Measurements from ENCODE around the gene POLR3H.

POLR3H gene

GRCh38 chr22:41531715-41532477, 12.4 kb downstream of the POLR3H start:
- Histone ChIP-seq H3K4me3 (ENCODE audit: low read length, poor library complexity, severe bottlenecking) (no peak overlapping the region), H3K36me3 (ENCODE audit: insufficient read depth, low read length) (peaks cover 43% of the 10 kb centered on the region; the same call in 1 of the 2 replicates), H3K9ac (ENCODE audit: low read depth, low read length, poor library complexity, severe bottlenecking) (no peak overlapping the region), H3K9me3 (ENCODE audit: insufficient read depth, low read depth, low read length) (no peaks in the 10 kb centered on the region), H4K20me1 (ENCODE audit: insufficient read depth, low read length, poor library complexity, severe bottlenecking) (peaks cover 6% of the 10 kb centered on the region), H3K27me3 (ENCODE audit: insufficient read depth, low read length, poor library complexity, severe bottlenecking) (no peaks in the 10 kb centered on the region), H2AFZ (ENCODE audit: low read length) (no peak overlapping the region), H3K4me2 (ENCODE audit: low read depth, low read length, poor library complexity, severe bottlenecking) (no peak overlapping the region), H3F3A (ENCODE audit: low read depth) (no peaks in the 10 kb centered on the region), H3K4me1 (ENCODE audit: insufficient read depth, low read length, poor library complexity, severe bottlenecking) (no peaks in the 10 kb centered on the region), H3K9me2 (replicated peaks; ENCODE audit: low read depth, low read length) (no peaks in the 10 kb centered on the region), H3K79me2 (ENCODE audit: insufficient read depth, low read length) (no peaks in the 10 kb centered on the region)
- TF ChIP-seq EZH2phosphoT487 (IDR thresholded peaks at IDR 0.05; ENCODE audit: borderline replicate concordance): no peak
- TF ChIP-seq CTCF (conservative IDR thresholded peaks at IDR 0.05; ENCODE audit: low read length): no peak

- H3F3A ChIP-seq (ENCODE audit: low read depth): no peaks in the 10 kb centered on the region
- no peak overlapping the region for H2AFZ ChIP-seq (ENCODE audit: low read length)
- no peaks in the 10 kb centered on the region for H3K9me3 ChIP-seq (ENCODE audit: insufficient read depth, low read depth, low read length)
- no peaks in the 10 kb centered on the region for H3K27me3 ChIP-seq (ENCODE audit: insufficient read depth, low read length, poor library complexity, severe bottlenecking)
- peaks cover 6% of the 10 kb centered on the region for H4K20me1 ChIP-seq (ENCODE audit: insufficient read depth, low read length, poor library complexity, severe bottlenecking)
- no peaks in the 10 kb centered on the region for H3K4me1 ChIP-seq (ENCODE audit: insufficient read depth, low read length, poor library complexity, severe bottlenecking)
- H3K4me2 ChIP-seq (ENCODE audit: low read depth, low read length, poor library complexity, severe bottlenecking): no peak overlapping the region
- H3K79me2 ChIP-seq (ENCODE audit: insufficient read depth, low read length): no peaks in the 10 kb centered on the region
- TF ChIP-seq EZH2phosphoT487 (IDR thresholded peaks at IDR 0.05; ENCODE audit: borderline replicate concordance) (no peak), CTCF (conservative IDR thresholded peaks at IDR 0.05; ENCODE audit: low read length) (no peak)
- H3K9ac ChIP-seq (ENCODE audit: low read depth, low read length, poor library complexity, severe bottlenecking): no peak overlapping the region
- peaks cover 50% of the 10 kb centered on the region; the same call in 1 of the 2 replicates for H3K36me3 ChIP-seq (ENCODE audit: insufficient read depth, low read length)
- no peak overlapping the region for H3K4me3 ChIP-seq (ENCODE audit: low read length, poor library complexity, severe bottlenecking)
- H3K9me2 ChIP-seq (replicated peaks; ENCODE audit: low read depth, low read length): no peaks in the 10 kb centered on the region
Observed at GRCh38 chr22:41530890-41531714, 13.2 kb downstream of the POLR3H start.

GRCh38 chr22:41528938-41529561, 15.2 kb downstream of the POLR3H start:
- H3K27me3 ChIP-seq (ENCODE audit: insufficient read depth, low read length, poor library complexity, severe bottlenecking): no peaks in the 10 kb centered on the region
- H3K4me1 ChIP-seq (ENCODE audit: insufficient read depth, low read length, poor library complexity, severe bottlenecking): no peaks in the 10 kb centered on the region
- H3K9me3 ChIP-seq (ENCODE audit: insufficient read depth, low read depth, low read length): no peaks in the 10 kb centered on the region
- peaks cover 62% of the 10 kb centered on the region; the same call in 1 of the 2 replicates for H3K36me3 ChIP-seq (ENCODE audit: insufficient read depth, low read length)
- TF ChIP-seq CTCF (conservative IDR thresholded peaks at IDR 0.05; ENCODE audit: low read length): no peak
- no peak overlapping the region for H3K9ac ChIP-seq (ENCODE audit: low read depth, low read length, poor library complexity, severe bottlenecking)
- H3F3A ChIP-seq (ENCODE audit: low read depth): no peaks in the 10 kb centered on the region
- H3K4me3 ChIP-seq (ENCODE audit: low read length, poor library complexity, severe bottlenecking): no peak overlapping the region
- H3K4me2 ChIP-seq (ENCODE audit: low read depth, low read length, poor library complexity, severe bottlenecking): no peak overlapping the region
- no peaks in the 10 kb centered on the region for H3K79me2 ChIP-seq (ENCODE audit: insufficient read depth, low read length)
- H2AFZ ChIP-seq (ENCODE audit: low read length): no peak overlapping the region
- H4K20me1 ChIP-seq (ENCODE audit: insufficient read depth, low read length, poor library complexity, severe bottlenecking): peaks cover 6% of the 10 kb centered on the region
- no peaks in the 10 kb centered on the region for H3K9me2 ChIP-seq (replicated peaks; ENCODE audit: low read depth, low read length)
